Erythroblast (primary cell): ENCODE data around the gene KDM4C.

Source experiments
- GATA1 ChIP-seq: IDR thresholded peaks from 2 replicates; pipeline ENCODE4 v1.6.1; 2011; ENCODE audit warnings: low read depth, mild to moderate bottlenecking, control low read depth, low read length, moderate library complexity
- POLR2A ChIP-seq: IDR thresholded peaks from 2 replicates; pipeline ENCODE4 v1.6.1; 2011; ENCODE audit warnings: mild to moderate bottlenecking, low read length

GRCh38 chr9:6937209-6937608 lies 179.4 kb downstream of the KDM4C start:
- no peak for TF ChIP-seq POLR2A
- no peak for TF ChIP-seq GATA1
